K562 (cell line): ENCODE data around the gene ORC2. TPM values are rescaled to one million over a fixed set of nuclear protein-coding genes. Genes with fewer than 3 reads are reported as not detected.

Experiments
- ATAC-seq: fragments of 200-7000 bp; cut with Tn5 transposase; 3 replicates; pipeline ENCODE4 v1.9.1; 2020; ENCODE audit warnings: moderate library complexity
- BruUV-seq: library from RNA; stranded (reverse); fragments of 400-500 nt; replicated peaks from 2 replicates; lab custom pipeline; 2021; lab: Mats Ljungman, UMichigan
- CTCF ChIA-PET: fragments of 300-600 bp; formaldehyde crosslinking; extraction: SDS; loops from one replicate; lab custom pipeline; 2021; ENCODE audit warnings: low intra/inter-chr PET ratio; lab: Yijun Ruan, JAX
- POLR2A ChIA-PET: fragments of 300-600, 350-650 bp; sonication (Branson Sonifier 250); formaldehyde crosslinking; extraction: SDS; loops from one replicate; lab custom pipeline; 2021; ENCODE audit warnings: antibody characterized with exemption, inconsistent platforms; lab: Yijun Ruan, JAX
- DNase-seq, 4 experiments: peaks; one replicate each; pipeline versions ENCODE4 v3.0.0 to v3.0.0-alpha.2; 2011 to 2018; ENCODE audit warnings: low spot score in 3 of 4, mixed read lengths in 3 of 4; ENCODE audit errors: extremely low read depth in 1 of 4
- FAIRE-seq: peaks from 2 replicates; lab custom pipeline; 2011; peaks lifted over from hg19 to GRCh38; lab: Jason Lieb, UNC
- H2AFZ ChIP-seq: 2 replicates; pipeline ENCODE4 v1.6.0; 2011; ENCODE audit warnings: low read depth, low read length, control low read depth, inconsistent platforms
- H3K27ac ChIP-seq: fragments of 200-600 bp; 3 replicates; pipeline ENCODE4 v1.8.0; 2011; ENCODE audit warnings: low read depth, mild to moderate bottlenecking, control low read depth, inconsistent platforms, low read length, moderate library complexity, mixed read lengths; ENCODE audit errors: extremely low read depth
- H3K27me3 ChIP-seq, 2 experiments: fragments of 300-600 bp in 1 of 2; 2 replicates in 1 of 2; 3 replicates in 1 of 2; pipeline versions ENCODE4 v1.6.0 to v1.8.0; 2011; ENCODE audit warnings: inconsistent platforms in 2 of 2, low read length in 2 of 2, mild to moderate bottlenecking in 1 of 2, mixed read lengths in 1 of 2, moderate library complexity in 1 of 2; ENCODE audit not compliant: control insufficient read depth in 2 of 2, insufficient read depth in 2 of 2
- H3K36me3 ChIP-seq: fragments of 300-600 bp; 3 replicates; pipeline ENCODE4 v1.8.0; 2011; ENCODE audit warnings: mild to moderate bottlenecking, low read length, inconsistent platforms; ENCODE audit not compliant: control insufficient read depth, insufficient read depth
- H3K4me1 ChIP-seq, 2 experiments: fragments of 200-600 bp in 1 of 2; replicated peaks in 1 of 2; 2 replicates in 1 of 2; 3 replicates in 1 of 2; pipeline versions ENCODE4 v1.5.1 to v1.8.0; 2011; ENCODE audit warnings: inconsistent platforms in 2 of 2, low read length in 2 of 2, mild to moderate bottlenecking in 1 of 2, mixed read lengths in 1 of 2, moderate library complexity in 1 of 2; ENCODE audit not compliant: control insufficient read depth in 2 of 2, insufficient read depth in 2 of 2
- H3K4me2 ChIP-seq: 2 replicates; pipeline ENCODE4 v1.6.1; 2011; ENCODE audit warnings: low read length, control low read depth, inconsistent platforms, mixed read lengths; ENCODE audit not compliant: insufficient read depth
- H3K4me3 ChIP-seq: fragments of 200-600 bp; sonication (generic), shearing (Covaris generic); 2 replicates; pipeline ENCODE4 v1.5.1; 2016; ENCODE audit warnings: control low read depth, inconsistent platforms
- H3K79me2 ChIP-seq: fragments of 200-600 bp; 3 replicates; pipeline ENCODE4 v1.8.0; 2011; ENCODE audit warnings: low read length, inconsistent platforms; ENCODE audit not compliant: control insufficient read depth, insufficient read depth
- H3K9ac ChIP-seq, 2 experiments: 2 replicates each; pipeline versions ENCODE4 v1.6.0 to v1.6.1; 2011; ENCODE audit warnings: low read depth in 2 of 2, low read length in 2 of 2, control low read depth in 1 of 2, inconsistent platforms in 1 of 2, mild to moderate bottlenecking in 1 of 2, mixed read lengths in 1 of 2; ENCODE audit not compliant: insufficient read depth in 1 of 2
- H3K9me1 ChIP-seq: one replicate; pipeline ENCODE4 v1.6.0; 2011; ENCODE audit warnings: inconsistent platforms, mild to moderate bottlenecking, low read length, moderate library complexity; ENCODE audit not compliant: control insufficient read depth, insufficient read depth
- H3K9me3 ChIP-seq: replicated peaks from 2 replicates; pipeline ENCODE4 v1.5.1; 2011; ENCODE audit warnings: low read depth, low read length, inconsistent platforms; ENCODE audit not compliant: control insufficient read depth, insufficient read depth
- H4K20me1 ChIP-seq: replicated peaks from 2 replicates; pipeline ENCODE4 v1.6.1; 2011; ENCODE audit warnings: low read length, inconsistent platforms, mixed read lengths; ENCODE audit not compliant: control insufficient read depth, insufficient read depth
- ELF1 ChIP-seq: fragments of 200-800 bp; sonication (Bioruptor generic); IDR thresholded peaks from 2 replicates; pipeline ENCODE4 v1.6.1; 2016; ENCODE audit warnings: missing genetic modification characterization, missing compliant biosample characterization
- HDAC2 ChIP-seq: fragments of 450-650 bp; IDR thresholded peaks from 2 replicates; pipeline ENCODE4 v1.6.1; 2016; ENCODE audit warnings: mild to moderate bottlenecking
- KLF16 ChIP-seq: IDR thresholded peaks from 2 replicates; pipeline ENCODE4 v1.6.1; 2016; ENCODE audit warnings: antibody characterized with exemption
- MEIS2 ChIP-seq: fragments of 450-650 bp; IDR thresholded peaks from 2 replicates; pipeline ENCODE4 v1.6.1; 2014; ENCODE audit warnings: mild to moderate bottlenecking; ENCODE audit not compliant: partially characterized antibody
- POLR2B ChIP-seq: fragments of 450-650 bp; IDR thresholded peaks from 2 replicates; pipeline ENCODE4 v1.6.1; 2018; ENCODE audit warnings: low read depth; ENCODE audit not compliant: partially characterized antibody
- RAD21 ChIP-seq, 2 experiments: fragments of 250-450 bp in 1 of 2; fragments of 450-650 bp in 1 of 2; sonication (Bioruptor Pico) in 1 of 2; formaldehyde crosslinking in 1 of 2; IDR thresholded peaks in 1 of 2; conservative IDR thresholded peaks in 1 of 2; 2 replicates each; pipeline versions ENCODE4 v1.4.0 to v1.8.0; 2020 to 2022; ENCODE audit warnings: mild to moderate bottlenecking in 2 of 2, moderate library complexity in 1 of 2
- SRSF1 ChIP-seq: fragments of 200-400 bp; formaldehyde crosslinking; IDR thresholded peaks from 2 replicates; pipeline ENCODE4 v1.6.1; 2017; ENCODE audit warnings: mild to moderate bottlenecking, low read depth, low read length, moderate library complexity
- WGBS: fragments of 100-300 bp; shearing (Covaris generic); methylation state at CpG from one replicate; pipeline ENCODE4 v1.1.6; 2016; ENCODE audit warnings: low coverage, mixed read lengths; ENCODE audit not compliant: insufficient coverage; ENCODE audit errors: missing lambda C conversion rate; 5-methylcytosine and 5-hydroxymethylcytosine counted together
- in situ Hi-C: fragments of 300-500 bp; cut with MboI; formaldehyde crosslinking; loops from 4 replicates; pipeline ENCODE4 v1.15.0; 2018; ENCODE audit warnings: inconsistent platforms, mixed read lengths
- intact Hi-C: fragments of 100-400 bp; cut with micrococcal nuclease; formaldehyde crosslinking; loops from 2 replicates; pipeline ENCODE4 v1.14.2; 2022
- polyA plus RNA-seq, 8 experiments: library from polyadenylated mRNA; depleted of rRNA in 4 of 8; stranded (reverse) in 5 of 8; unstranded in 3 of 8; fragments of >200 nt; fragmentation: Nextera tagmentation in 2 of 8; fragmentation: Illumina TruSeq in 1 of 8; extraction: Ambion mirVana in 2 of 8; extraction: Trizol in 1 of 8; gene quantifications; 2 replicates each; pipeline versions ENCODE4 v1.2.1 to v1.2.3, GENCODE V29; 2011 to 2014; ENCODE audit warnings: inconsistent platforms in 1 of 8, missing spikeins in 1 of 8
- total RNA-seq, 7 experiments: library from RNA; depleted of rRNA in 6 of 7; stranded (reverse); fragments of >200 nt in 6 of 7; fragmentation: Illumina TruSeq in 2 of 7; extraction: Trizol in 2 of 7; gene quantifications; 2 replicates each; pipeline versions ENCODE4 v1.2.1 to v1.2.3, GENCODE V29; 2011 to 2021; ENCODE audit warnings: low replicate concordance in 1 of 7
- TF ChIP-seq, protein P1 (sequence below): fragments of 250-450 bp; sonication (Bioruptor Pico); IDR thresholded peaks from 2 replicates; pipeline ENCODE4 v1.8.0; 2022; ENCODE audit warnings: inconsistent platforms
- TF ChIP-seq, protein P2 (sequence below): sonication (generic); formaldehyde crosslinking; IDR thresholded peaks from 2 replicates; pipeline ENCODE4 v1.9.0; 2022; ENCODE audit warnings: mild to moderate bottlenecking, missing genetic modification reagents
- TF ChIP-seq, protein P3 (sequence below): fragments of 450-650 bp; IDR thresholded peaks from 2 replicates; pipeline ENCODE4 v1.7.1; 2018; ENCODE audit warnings: mild to moderate bottlenecking, low read depth; ENCODE audit not compliant: partially characterized antibody
- TF ChIP-seq, protein P4 (sequence below), 2 experiments: fragments of 450-650 bp in 1 of 2; sonication (generic) in 1 of 2; formaldehyde crosslinking in 1 of 2; IDR thresholded peaks in 1 of 2; conservative IDR thresholded peaks in 1 of 2; 2 replicates each; pipeline versions ENCODE4 v1.6.1 to v1.8.1; 2016 to 2023; ENCODE audit warnings: mild to moderate bottlenecking in 2 of 2, moderate library complexity in 2 of 2, inconsistent platforms in 1 of 2, missing genetic modification reagents in 1 of 2

ORC2 gene
- total and polyA plus RNA-seq, 9 of the 15 experiments (the other 6 are each of a cell fraction or from before 2014, with no cell fraction given): 5.6 to 41.1 (median 19.0) TPM

DNA sequence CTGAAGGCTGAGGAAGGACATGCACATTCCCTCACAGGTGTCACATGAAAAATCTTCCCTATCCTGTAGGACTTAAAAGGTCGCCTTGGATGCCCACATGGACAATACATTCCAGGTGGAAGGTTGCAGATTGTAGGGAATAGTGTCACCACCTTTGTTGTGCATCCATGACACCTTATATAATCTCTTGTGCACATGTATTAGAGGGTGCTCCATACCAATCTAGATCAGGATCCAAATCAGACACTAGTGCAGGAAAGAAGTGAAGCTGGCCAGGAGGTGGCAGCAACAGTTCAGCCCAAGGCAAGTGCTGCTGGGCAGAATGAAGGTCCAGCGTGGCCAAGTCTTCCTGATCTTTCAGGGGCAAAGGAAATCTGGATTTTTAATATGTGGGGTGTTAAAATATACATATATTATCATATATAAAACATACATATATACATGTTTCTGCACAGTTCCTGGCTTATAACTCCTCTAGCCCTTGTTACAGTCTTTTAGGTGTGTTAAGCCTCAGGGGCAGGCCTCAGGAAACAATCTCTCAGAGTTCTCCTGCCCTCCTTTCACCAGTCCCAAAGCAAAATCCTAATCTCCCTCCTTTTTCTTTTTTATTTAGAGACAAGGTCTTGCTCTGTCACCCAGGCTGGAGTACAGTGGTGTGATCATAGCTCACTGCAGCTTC lies 57.7 kb downstream of the ORC2 start (continued):
- TF ChIP-seq, protein P1, sequence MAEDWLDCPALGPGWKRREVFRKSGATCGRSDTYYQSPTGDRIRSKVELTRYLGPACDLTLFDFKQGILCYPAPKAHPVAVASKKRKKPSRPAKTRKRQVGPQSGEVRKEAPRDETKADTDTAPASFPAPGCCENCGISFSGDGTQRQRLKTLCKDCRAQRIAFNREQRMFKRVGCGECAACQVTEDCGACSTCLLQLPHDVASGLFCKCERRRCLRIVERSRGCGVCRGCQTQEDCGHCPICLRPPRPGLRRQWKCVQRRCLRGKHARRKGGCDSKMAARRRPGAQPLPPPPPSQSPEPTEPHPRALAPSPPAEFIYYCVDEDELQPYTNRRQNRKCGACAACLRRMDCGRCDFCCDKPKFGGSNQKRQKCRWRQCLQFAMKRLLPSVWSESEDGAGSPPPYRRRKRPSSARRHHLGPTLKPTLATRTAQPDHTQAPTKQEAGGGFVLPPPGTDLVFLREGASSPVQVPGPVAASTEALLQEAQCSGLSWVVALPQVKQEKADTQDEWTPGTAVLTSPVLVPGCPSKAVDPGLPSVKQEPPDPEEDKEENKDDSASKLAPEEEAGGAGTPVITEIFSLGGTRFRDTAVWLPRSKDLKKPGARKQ (CRISPR knock-in tag): no peak
- no peak for TF ChIP-seq SRSF1
- TF ChIP-seq, protein P2, sequence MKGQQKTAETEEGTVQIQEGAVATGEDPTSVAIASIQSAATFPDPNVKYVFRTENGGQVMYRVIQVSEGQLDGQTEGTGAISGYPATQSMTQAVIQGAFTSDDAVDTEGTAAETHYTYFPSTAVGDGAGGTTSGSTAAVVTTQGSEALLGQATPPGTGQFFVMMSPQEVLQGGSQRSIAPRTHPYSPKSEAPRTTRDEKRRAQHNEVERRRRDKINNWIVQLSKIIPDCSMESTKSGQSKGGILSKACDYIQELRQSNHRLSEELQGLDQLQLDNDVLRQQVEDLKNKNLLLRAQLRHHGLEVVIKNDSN: no peak

DNA sequence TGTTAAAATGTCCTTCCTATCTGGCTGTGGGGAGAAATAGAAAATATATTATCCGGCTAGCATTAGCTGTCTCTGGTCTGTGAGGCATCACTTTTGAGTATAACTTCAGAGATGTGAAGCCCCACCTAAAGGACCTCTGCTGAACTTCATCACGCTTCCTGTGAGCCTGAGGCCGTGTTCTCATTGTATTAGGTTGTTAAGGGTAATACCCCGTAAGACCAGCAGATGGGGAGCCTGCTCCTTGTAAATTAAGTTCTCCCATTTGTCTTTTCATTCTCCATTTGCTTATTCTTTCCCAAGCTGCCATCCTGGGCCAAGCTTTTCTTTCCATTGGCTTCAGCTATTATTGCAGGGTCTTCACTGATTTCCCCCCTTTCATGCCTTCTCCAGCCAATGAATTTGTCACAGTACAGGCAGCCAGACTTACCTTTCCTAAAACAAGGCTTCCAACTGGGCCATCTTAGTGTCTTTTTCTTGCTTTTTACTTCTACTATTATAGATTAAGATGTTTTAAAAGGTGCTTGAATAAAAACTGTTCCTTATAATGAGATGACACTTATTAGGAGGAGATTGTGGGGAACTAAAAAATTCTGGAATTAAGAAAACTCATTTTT lies 61.9 kb downstream of the ORC2 start:
- no peak overlapping the region for H3K4me2 ChIP-seq
- no peaks in the 10 kb centered on the region for H3K9me3 ChIP-seq
- in situ Hi-C loops: loop anchor here (10.0 to 25.0 kb wide), 2 partner anchors 173 to 461 kb away; partner anchors contain the start of genes FLACC1, HYCC2 and NDUFB3
- ChIA-PET POLR2A (interaction anchor here (0.6 to 1.6 kb wide), 2 partner anchors 12 to 331 kb away, joined by 3 to 10 read pairs; partner anchors contain the start of genes NIF3L1 and PPIL3), CTCF (interaction anchor here (0.5 to 2.6 kb wide), 7 partner anchors 168 to 1400 kb away, joined by 3 to 18 read pairs (median 5); no protein-coding TSS in a partner anchor)
- DNase-seq (peak; percentile 67 to 84 (median 73)), ATAC-seq (peak; percentile 98), FAIRE-seq (peak; percentile 97)
- no TSS peak for BruUV-seq
- no peaks in the 10 kb centered on the region for H3K4me1 ChIP-seq
- no peaks in the 10 kb centered on the region for H3K9me1 ChIP-seq
- no peak overlapping the region for H3K9ac ChIP-seq
- intact Hi-C loops: loop anchor here (1.0 to 2.0 kb wide), 3 partner anchors 189 to 331 kb away; no protein-coding TSS in a partner anchor
- WGBS: 0% methylated on average over 4 of the region's 4 CpGs
- H3K27me3 ChIP-seq: no peaks in the 10 kb centered on the region
- no peaks in the 10 kb centered on the region for H4K20me1 ChIP-seq
- no peak overlapping the region for H2AFZ ChIP-seq
- no peak overlapping the region for H3K4me3 ChIP-seq
- no peaks in the 10 kb centered on the region for H3K79me2 ChIP-seq
- no peak overlapping the region for H3K27ac ChIP-seq
- H3K36me3 ChIP-seq: peaks cover 78% of the 10 kb centered on the region
- TF ChIP-seq RAD21 (CRISPR knock-in tag; conservative IDR thresholded peaks at IDR 0.05 in 1 of 2, IDR thresholded peaks at IDR 0.05 in 1 of 2) (peak; percentile 71 to 76), POLR2B (no peak), ELF1 (no peak), HDAC2 (no peak), MEIS2 (peak; percentile 5), KLF16 (0 out of 2 replicates have a peak, but pooled peaks have one; percentile 10)
- TF ChIP-seq, protein P3, sequence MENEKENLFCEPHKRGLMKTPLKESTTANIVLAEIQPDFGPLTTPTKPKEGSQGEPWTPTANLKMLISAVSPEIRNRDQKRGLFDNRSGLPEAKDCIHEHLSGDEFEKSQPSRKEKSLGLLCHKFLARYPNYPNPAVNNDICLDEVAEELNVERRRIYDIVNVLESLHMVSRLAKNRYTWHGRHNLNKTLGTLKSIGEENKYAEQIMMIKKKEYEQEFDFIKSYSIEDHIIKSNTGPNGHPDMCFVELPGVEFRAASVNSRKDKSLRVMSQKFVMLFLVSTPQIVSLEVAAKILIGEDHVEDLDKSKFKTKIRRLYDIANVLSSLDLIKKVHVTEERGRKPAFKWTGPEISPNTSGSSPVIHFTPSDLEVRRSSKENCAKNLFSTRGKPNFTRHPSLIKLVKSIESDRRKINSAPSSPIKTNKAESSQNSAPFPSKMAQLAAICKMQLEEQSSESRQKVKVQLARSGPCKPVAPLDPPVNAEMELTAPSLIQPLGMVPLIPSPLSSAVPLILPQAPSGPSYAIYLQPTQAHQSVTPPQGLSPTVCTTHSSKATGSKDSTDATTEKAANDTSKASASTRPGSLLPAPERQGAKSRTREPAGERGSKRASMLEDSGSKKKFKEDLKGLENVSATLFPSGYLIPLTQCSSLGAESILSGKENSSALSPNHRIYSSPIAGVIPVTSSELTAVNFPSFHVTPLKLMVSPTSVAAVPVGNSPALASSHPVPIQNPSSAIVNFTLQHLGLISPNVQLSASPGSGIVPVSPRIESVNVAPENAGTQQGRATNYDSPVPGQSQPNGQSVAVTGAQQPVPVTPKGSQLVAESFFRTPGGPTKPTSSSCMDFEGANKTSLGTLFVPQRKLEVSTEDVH: peak; percentile 22
- TF ChIP-seq, protein P4, sequence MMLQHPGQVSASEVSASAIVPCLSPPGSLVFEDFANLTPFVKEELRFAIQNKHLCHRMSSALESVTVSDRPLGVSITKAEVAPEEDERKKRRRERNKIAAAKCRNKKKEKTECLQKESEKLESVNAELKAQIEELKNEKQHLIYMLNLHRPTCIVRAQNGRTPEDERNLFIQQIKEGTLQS (IDR thresholded peaks at IDR 0.05): no peak
- TF ChIP-seq, protein P4 (CRISPR knock-in tag; conservative IDR thresholded peaks at IDR 0.05): no peak
